ENCODE data around the gene MTFR2.
A peak's percentile ranks its signal among the peaks of the same experiment; 100 is the strongest.

MTFR2 gene

GRCh38 chr6:136249811-136250685 lies at the start of gene MTFR2:
TSS of gene MTFR2 (minus strand) at chr6:136250311. CDS start at chr6:136249099, 1,212 bp downstream.
- FAIRE-seq, result peak; percentile 94

DNA sequence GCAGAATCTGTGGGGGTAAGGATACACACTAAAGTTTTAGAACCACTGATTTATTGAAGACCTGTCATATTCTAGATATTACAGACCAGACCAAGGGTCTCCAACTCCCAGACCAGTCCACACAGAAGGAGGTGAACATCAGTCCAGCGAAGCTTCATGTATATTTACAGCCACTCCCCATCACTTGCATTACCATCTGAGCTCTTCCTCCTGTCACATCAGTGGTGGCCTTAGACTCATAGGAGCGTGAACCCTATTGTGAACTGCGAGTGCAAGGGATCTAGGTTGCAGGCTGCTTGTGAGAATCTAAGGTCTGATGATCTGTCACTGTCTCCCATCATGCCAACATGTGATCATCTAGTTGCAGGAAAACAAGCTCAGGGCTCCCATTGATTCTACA lies 44.5 kb upstream of the MTFR2 start:
- no peak for FAIRE-seq

GRCh38 chr6:136290410-136291010 lies 40.4 kb upstream of the MTFR2 start:
- FAIRE-seq, result no peak

DNA sequence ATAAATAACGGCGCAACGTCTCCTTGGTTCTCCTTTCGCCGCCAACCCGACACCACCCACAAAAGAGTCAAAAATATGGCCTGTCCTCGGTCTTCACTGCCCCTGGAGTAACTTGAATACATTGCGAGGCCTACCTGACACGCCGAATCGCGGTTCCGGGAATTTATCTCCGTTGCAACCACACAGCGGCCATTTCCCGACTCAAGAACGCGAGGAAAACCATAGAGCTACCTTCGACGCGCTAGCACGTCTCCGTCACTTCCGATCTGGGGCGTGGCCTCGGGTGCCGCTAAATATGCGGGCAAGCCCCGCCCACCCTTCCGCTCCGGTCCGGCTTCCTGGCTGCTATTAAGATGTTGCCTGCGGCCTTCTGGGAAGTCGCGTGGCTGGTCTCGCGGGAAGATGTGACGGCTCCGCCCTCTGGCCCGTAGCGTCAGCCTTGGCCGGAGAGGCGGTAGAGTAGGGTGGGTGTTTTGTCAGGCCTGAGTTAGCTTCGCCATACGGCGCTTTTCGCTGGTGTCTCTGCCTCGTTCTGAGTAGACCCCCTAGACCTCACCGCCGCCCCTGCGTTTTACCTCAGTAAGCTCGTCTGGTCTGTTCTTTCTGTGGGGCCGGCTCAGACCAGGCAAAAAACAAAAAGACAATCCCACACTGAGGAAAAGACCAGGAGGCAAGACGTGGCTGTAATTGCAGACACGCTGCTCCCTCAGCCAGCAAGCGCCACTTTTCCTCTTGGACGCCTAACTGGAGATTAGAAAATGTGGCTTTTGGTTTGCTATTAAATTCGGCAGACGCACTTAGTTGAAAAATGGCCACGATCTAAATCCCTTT lies 39.7 kb upstream of the MTFR2 start, which contains the start of gene BCLAF1:
BCLAF1 (minus strand) TSS at position 268 of the 831 bp plus-strand sequence. CDS start 9,980 bp downstream, outside the sequence.
- peak; percentile 91 for FAIRE-seq

DNA sequence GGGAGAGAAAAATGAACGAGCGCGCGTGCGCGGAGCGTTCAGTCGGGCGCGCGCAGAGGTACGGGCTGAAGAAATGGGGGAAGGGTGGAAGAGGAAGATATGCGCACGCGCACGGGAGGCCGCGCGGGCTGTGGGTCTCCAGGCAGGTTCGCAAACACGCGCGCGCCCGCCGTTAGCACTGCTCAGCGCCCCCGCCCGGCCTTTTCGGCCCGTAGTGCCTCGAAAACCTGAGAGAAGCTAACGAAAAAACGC lies 39.1 kb upstream of the MTFR2 start:
- no peak for FAIRE-seq

DNA sequence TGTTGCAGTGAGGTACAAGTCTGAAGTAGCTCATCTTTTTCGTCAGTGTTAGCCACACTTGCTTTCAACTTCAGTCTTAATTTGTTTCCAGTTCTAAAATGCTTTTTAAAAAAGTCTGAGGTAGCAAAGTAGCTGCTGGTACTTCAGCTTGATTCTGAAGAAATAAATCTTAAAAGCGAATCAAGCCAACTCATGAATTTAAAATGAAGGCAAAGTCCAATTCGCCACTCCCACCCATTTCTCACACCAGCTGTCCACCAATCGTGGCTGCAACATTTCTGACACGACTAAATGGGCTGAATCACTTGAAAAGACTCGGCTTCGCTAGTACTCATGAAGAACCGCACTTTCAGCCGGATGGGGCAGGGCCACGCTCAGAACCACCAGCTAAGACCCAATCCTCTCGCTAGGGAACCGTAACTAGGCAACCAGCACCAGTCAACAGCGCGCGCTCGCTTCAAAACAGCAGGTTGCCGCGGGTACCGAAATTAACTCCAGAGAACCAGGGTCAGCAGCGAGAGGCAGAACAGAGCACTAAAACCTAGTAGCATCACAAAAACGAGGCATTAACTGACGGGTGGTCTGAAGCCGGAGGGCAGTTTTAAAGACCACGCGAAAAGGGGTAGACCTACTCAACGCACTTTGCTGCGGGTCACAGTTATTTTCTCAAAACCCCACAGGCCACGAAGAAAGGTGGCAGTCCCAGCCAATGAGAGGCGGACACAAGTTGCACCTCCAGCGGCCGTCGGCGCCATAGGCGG lies 38.6 kb upstream of the MTFR2 start:
- FAIRE-seq, result no peak

- FAIRE-seq, result no peak
Measured at GRCh38 chr6:136284909-136285308, 34.8 kb upstream of the MTFR2 start.

DNA sequence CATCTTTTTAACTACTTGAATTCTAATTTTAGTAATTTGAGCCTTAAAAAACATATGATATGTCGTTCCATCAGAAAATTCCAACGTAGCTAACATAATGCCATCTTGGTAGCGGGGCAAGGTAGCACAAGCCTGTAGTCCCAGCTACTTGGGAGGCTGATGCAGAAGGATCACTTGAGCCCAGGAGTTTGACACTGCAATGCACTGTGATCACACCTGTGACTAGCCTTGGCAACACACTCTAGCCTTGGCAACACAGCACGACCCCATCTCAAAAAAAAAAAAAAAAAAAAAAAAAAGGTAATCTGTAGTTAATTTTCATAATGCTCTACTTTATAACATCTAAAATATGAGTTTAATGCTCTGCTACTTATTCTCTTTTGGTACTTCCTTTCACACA lies 32.8 kb upstream of the MTFR2 start:
- FAIRE-seq, result no peak

GRCh38 chr6:136280032-136280609 lies 30.0 kb upstream of the MTFR2 start:
- no peak for FAIRE-seq

GRCh38 chr6:136274062-136274461 lies 24.0 kb upstream of the MTFR2 start:
- FAIRE-seq, result no peak

GRCh38 chr6:136265101-136265500 lies 15.0 kb upstream of the MTFR2 start:
- no peak for FAIRE-seq

DNA sequence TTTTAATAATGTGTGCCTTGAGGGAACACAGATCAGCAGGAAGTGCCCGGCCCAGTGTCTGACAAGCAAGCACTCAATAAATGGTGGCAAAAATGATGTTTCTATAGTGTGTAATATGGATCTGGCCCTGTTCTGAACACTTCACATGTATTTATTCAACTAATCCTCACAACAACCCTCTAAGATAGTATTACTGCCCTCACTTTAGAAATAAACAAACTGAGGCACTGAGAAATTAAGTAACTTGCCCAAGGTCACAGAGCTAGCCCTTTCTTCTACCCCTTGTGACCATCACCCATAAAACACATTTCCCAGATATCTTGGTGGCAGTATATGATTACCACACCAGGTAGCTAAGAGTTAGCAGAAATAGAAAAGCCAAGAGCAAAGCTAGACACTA lies 12.8 kb upstream of the MTFR2 start:
- FAIRE-seq, result no peak

- FAIRE-seq, result no peak
Measured at GRCh38 chr6:136254851-136255466, 4.8 kb upstream of the MTFR2 start.

DNA sequence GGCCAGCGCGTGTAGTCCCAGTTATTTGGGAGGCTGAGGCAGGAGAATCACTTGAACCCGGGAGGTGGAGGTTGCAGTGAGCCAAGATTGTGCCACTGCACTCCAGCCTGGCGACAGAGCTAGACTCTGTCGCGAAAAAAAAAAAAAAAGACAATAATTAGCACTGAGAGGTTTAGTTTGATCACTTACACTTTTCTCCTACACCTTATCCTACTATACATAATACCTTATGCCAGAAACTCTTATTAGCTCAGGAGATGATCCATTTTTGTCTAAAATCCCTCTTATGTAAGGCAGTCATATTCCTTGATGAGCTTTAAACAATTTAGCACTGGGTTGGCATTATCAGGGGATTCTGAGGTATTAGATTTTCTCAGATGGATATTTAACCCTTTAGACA lies 3.6 kb upstream of the MTFR2 start:
- FAIRE-seq, result no peak

- no peak for FAIRE-seq
Measured at GRCh38 chr6:136252441-136252840, 2.3 kb upstream of the MTFR2 start.

DNA sequence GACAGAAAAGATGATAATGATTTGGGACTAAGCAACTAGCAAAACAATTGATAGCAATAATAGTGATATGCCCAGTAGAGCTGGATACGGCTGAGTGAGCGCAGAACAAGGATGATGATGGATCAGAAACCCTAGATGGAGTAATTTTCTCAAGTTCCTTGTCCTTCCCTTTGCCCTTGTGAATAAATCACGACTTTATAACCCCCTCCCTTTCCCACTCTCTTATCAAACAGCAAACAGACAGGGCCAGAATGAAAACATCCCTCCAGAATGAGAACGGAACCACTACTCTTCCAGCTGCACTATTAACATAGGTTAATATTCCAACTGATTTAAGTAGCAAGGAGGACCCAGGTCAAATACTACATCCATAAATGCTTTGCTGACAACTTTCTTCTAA lies 1.3 kb upstream of the MTFR2 start:
- no peak for FAIRE-seq

DNA sequence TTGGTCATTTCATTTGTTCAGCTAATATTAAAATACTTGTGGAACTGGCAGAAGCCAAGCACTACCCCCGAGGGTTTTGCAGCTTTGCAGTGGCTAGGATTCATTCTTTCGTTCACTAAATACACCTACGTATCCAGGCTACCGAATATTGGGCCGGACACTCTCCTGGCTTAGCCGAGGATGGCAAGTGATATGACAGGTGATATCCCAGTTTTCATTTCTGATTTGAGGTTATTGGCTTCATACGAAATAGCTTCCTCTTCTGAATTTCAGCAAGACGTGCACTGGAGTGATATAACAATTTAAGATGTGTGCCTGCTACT lies 536 bp upstream of the MTFR2 start:
- no peak for FAIRE-seq

GRCh38 chr6:136249336-136249735 lies 775 bp downstream of the MTFR2 start:
- no peak for FAIRE-seq

DNA sequence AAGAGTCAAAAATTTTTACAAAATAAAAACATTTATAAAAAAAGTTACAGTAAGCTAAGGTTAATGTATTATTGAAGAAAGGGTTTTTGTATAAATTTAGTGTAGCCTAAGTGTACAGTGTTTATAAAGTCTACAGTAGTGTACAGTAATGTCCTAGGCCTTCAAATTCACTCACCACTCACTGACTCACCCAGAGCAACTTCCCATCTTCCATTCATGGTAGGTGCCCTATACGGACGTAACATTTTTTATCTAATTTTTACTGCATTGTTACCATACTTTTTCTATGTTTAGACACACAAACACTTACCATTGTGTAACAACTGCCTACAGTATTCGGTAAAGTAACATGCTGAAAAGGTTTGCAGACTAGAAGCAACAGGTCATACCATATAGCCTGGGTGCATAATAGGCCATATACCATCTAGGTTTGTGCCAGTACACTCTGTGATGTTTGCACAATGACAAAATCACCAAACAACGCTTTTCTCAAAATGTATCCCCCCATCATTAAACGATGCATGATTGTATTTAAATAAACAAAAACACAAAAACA lies 6.0 kb downstream of the MTFR2 start:
- no peak for FAIRE-seq

GRCh38 chr6:136236466-136237293 lies 13.4 kb downstream of the MTFR2 start:
- FAIRE-seq, result no peak

GRCh38 chr6:136235233-136235564 lies 14.9 kb downstream of the MTFR2 start:
- FAIRE-seq, result no peak

All from TTC549 (cell line).